Stomach (tissue), 4 donors: ENCODE measurements around the gene C16orf95.

Experiments used
- EP300 ChIP-seq: sonication (generic); formaldehyde crosslinking; IDR thresholded peaks from one replicate; pipeline ENCODE4 v1.6.1; 2017; ENCODE audit warnings: antibody characterized with exemption
- POLR2AphosphoS5 ChIP-seq, 3 donors: sonication (generic); formaldehyde crosslinking; IDR thresholded peaks; one replicate each; pipeline ENCODE4 v1.6.1; 2016; ENCODE audit warnings: antibody characterized with exemption in 3 of 3
- TF ChIP-seq, protein P1 (sequence below), 7 experiments: fragments of 450-650 bp in 4 of 7; fragments of 200-600 bp in 3 of 7; sonication (generic) in 3 of 7; IDR thresholded peaks; one replicate each; pipeline ENCODE4 v1.5.1; 2016 to 2019; ENCODE audit warnings: antibody characterized with exemption in 7 of 7, control low read depth in 2 of 7, mild to moderate bottlenecking in 1 of 7

DNA sequence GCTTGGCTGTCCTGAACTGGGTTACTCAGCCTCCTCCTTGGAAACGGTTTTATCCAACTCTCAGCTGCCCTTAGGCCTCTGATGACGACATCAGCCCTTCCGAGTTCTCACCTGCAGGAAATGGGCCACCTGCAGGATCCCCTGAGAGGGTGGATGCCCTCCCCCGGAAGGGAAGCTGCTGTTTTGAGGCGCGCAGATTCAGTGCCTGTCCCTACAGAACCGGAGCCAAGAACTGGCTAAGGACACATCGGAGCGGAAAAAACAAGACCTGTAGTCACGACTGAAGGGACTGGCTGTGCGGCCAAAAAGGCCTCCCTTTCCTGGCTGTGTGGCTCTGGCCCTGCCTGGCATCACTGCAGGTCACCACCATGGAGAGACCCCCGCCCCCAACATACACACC is 11.7 kb upstream of the C16orf95 start:
- TF ChIP-seq POLR2AphosphoS5 (IDR thresholded peaks at IDR 0.05) = peak in 1 of 3 donors; percentile 19
- TF ChIP-seq, protein P1, sequence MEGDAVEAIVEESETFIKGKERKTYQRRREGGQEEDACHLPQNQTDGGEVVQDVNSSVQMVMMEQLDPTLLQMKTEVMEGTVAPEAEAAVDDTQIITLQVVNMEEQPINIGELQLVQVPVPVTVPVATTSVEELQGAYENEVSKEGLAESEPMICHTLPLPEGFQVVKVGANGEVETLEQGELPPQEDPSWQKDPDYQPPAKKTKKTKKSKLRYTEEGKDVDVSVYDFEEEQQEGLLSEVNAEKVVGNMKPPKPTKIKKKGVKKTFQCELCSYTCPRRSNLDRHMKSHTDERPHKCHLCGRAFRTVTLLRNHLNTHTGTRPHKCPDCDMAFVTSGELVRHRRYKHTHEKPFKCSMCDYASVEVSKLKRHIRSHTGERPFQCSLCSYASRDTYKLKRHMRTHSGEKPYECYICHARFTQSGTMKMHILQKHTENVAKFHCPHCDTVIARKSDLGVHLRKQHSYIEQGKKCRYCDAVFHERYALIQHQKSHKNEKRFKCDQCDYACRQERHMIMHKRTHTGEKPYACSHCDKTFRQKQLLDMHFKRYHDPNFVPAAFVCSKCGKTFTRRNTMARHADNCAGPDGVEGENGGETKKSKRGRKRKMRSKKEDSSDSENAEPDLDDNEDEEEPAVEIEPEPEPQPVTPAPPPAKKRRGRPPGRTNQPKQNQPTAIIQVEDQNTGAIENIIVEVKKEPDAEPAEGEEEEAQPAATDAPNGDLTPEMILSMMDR (IDR thresholded peaks at IDR 0.05) = no peak
- no peak for TF ChIP-seq EP300
